ENCODE data around the gene KCNMB1. TPM values are rescaled to one million over a fixed set of nuclear protein-coding genes. Genes with fewer than 3 reads are reported as not detected.
A peak's percentile ranks its signal among the peaks of the same experiment; 100 is the strongest.

The KCNMB1 gene
- total RNA-seq, 1 experiment from 2014 or later: not detected

DNA sequence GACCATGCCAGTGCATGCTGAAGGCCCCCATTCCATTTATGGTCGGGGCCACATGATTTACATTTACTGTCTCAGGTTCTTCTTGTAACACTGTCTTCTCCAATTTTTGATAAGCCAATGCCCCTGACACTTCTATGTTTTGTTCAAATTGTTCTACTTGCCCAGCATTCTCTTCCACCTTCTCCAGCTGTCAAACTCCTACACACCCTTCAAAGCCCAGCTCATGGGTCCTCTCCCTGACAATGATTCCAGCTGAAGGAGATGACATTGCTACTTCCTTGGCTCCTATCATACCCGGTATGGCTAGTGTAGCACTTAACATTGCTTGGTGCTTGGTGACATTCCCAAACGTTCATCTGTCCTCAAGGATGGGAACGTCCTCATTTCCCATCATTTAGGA lies 41.1 kb upstream of the KCNMB1 start:
- POLR2A ChIA-PET (ENCODE audit: unreplicated experiment): no interaction called here
- H3K4me1 ChIP-seq (ENCODE audit: insufficient read depth, low read length): no peaks in the 10 kb centered on the region
- no peak overlapping the region for H2AFZ ChIP-seq (ENCODE audit: low read length)
- H3K4me3 ChIP-seq (ENCODE audit: low read length): no peak overlapping the region
- ATAC-seq (no peak), DNase-seq (no peak)
- no peaks in the 10 kb centered on the region for H3F3A ChIP-seq (ENCODE audit: low read length, unreplicated experiment)
- H3K4me2 ChIP-seq (ENCODE audit: low read length): no peak overlapping the region
- no peak overlapping the region for H3K27ac ChIP-seq (ENCODE audit: low read length)
- no peaks in the 10 kb centered on the region for H3K79me2 ChIP-seq (ENCODE audit: low read length)
- BruUV-seq (replicated peaks): no TSS peak
- H3K9me3 ChIP-seq (ENCODE audit: low read length): no peaks in the 10 kb centered on the region
- H3K27me3 ChIP-seq (ENCODE audit: low read length): peaks cover 13% of the 10 kb centered on the region
- no peaks in the 10 kb centered on the region for H4K20me1 ChIP-seq (ENCODE audit: low read length)
- H3K9me2 ChIP-seq (replicated peaks; ENCODE audit: low read length): no peaks in the 10 kb centered on the region
- H3K36me3 ChIP-seq (ENCODE audit: low read depth, low read length): no peaks in the 10 kb centered on the region
- CTCF ChIA-PET: no interaction called here
- TF ChIP-seq EZH2 (IDR thresholded peaks at IDR 0.05; ENCODE audit: low read length, unreplicated experiment): no peak
- TF ChIP-seq, protein P1, sequence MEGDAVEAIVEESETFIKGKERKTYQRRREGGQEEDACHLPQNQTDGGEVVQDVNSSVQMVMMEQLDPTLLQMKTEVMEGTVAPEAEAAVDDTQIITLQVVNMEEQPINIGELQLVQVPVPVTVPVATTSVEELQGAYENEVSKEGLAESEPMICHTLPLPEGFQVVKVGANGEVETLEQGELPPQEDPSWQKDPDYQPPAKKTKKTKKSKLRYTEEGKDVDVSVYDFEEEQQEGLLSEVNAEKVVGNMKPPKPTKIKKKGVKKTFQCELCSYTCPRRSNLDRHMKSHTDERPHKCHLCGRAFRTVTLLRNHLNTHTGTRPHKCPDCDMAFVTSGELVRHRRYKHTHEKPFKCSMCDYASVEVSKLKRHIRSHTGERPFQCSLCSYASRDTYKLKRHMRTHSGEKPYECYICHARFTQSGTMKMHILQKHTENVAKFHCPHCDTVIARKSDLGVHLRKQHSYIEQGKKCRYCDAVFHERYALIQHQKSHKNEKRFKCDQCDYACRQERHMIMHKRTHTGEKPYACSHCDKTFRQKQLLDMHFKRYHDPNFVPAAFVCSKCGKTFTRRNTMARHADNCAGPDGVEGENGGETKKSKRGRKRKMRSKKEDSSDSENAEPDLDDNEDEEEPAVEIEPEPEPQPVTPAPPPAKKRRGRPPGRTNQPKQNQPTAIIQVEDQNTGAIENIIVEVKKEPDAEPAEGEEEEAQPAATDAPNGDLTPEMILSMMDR (conservative IDR thresholded peaks at IDR 0.05; ENCODE audit: low read depth, low read length): no peak
- H3K9ac ChIP-seq (ENCODE audit: low read length): no peak overlapping the region
- intact Hi-C loops (cut with micrococcal nuclease): no loop called here

DNA sequence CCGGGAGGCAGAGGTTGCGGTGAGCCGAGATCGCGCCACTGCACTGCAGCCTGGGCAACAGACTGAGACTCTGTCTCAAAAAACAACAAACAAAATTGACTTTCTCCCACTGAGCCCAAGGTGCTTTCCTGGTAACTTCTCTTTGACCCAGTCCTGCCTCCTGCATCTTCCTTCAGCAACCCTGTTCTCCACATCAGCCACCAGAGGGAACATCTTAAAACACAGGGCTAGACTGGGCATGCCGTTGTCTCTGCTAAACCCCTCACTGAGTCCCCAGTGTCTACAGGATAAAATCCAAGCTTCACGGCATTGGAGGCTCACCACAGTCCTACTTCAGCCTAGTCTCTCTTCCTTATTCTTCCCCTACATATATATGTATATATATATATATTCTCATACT lies 39.8 kb upstream of the KCNMB1 start:
- Histone ChIP-seq H3F3A (ENCODE audit: low read length, unreplicated experiment) (no peaks in the 10 kb centered on the region), H3K4me1 (ENCODE audit: insufficient read depth, low read length) (no peaks in the 10 kb centered on the region), H3K36me3 (ENCODE audit: low read depth, low read length) (no peaks in the 10 kb centered on the region), H2AFZ (ENCODE audit: low read length) (no peak overlapping the region), H3K9me2 (replicated peaks; ENCODE audit: low read length) (no peaks in the 10 kb centered on the region), H3K4me3 (ENCODE audit: low read length) (no peak overlapping the region), H3K4me2 (ENCODE audit: low read length) (no peak overlapping the region), H4K20me1 (ENCODE audit: low read length) (no peaks in the 10 kb centered on the region), H3K27me3 (ENCODE audit: low read length) (peaks cover 18% of the 10 kb centered on the region), H3K9ac (ENCODE audit: low read length) (no peak overlapping the region), H3K27ac (ENCODE audit: low read length) (no peak overlapping the region), H3K9me3 (ENCODE audit: low read length) (no peaks in the 10 kb centered on the region), H3K79me2 (ENCODE audit: low read length) (no peaks in the 10 kb centered on the region)
- peak; percentile 59 for ATAC-seq
- peak; percentile 12 for DNase-seq
- BruUV-seq (replicated peaks): no TSS peak
- intact Hi-C loops (cut with micrococcal nuclease): no loop called here
- POLR2A ChIA-PET (ENCODE audit: unreplicated experiment): no interaction called here
- TF ChIP-seq EZH2phosphoT487 (IDR thresholded peaks at IDR 0.05; ENCODE audit: borderline replicate concordance, low read length) (no peak), EZH2 (IDR thresholded peaks at IDR 0.05; ENCODE audit: low read length, unreplicated experiment) (no peak)
- TF ChIP-seq, protein P1 (conservative IDR thresholded peaks at IDR 0.05; ENCODE audit: low read depth, low read length): 0 out of 2 replicates have a peak, but pooled peaks have one; percentile 29
- CTCF ChIA-PET: no interaction called here

DNA sequence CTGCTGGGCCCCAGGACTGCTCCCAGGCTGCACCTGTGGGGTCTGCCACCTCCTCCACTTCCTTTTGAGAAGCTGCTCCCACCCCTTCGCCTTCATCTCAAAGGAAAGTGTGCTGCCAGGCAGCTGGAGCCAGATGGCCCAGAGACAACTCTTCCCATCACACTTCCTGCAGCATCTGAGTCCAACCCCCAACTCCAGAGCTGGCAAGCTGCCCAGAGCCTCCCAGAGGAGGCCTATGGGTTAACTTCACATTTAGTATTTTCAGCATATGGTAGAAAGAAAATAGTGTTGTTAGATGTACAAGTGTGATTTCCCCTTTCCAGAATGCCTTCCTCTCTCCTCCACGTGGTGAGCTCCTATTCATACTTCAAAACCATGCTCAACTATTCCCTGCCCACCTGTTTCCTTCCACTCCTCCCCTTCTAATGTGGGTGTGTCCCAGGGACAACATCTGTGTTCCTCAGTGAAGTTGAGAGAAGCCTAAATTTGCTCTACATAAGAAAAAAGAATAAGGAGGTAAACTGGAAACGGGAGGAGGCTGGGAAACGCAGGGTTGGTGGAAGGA lies 38.6 kb upstream of the KCNMB1 start:
- Histone ChIP-seq H3F3A (ENCODE audit: low read length, unreplicated experiment) (no peaks in the 10 kb centered on the region), H3K4me2 (ENCODE audit: low read length) (no peak overlapping the region), H3K9me2 (replicated peaks; ENCODE audit: low read length) (no peaks in the 10 kb centered on the region), H2AFZ (ENCODE audit: low read length) (no peak overlapping the region), H4K20me1 (ENCODE audit: low read length) (no peaks in the 10 kb centered on the region), H3K36me3 (ENCODE audit: low read depth, low read length) (no peaks in the 10 kb centered on the region), H3K9me3 (ENCODE audit: low read length) (no peaks in the 10 kb centered on the region), H3K4me3 (ENCODE audit: low read length) (no peak overlapping the region), H3K4me1 (ENCODE audit: insufficient read depth, low read length) (no peaks in the 10 kb centered on the region), H3K27me3 (ENCODE audit: low read length) (peaks cover 29% of the 10 kb centered on the region), H3K27ac (ENCODE audit: low read length) (no peak overlapping the region), H3K79me2 (ENCODE audit: low read length) (no peaks in the 10 kb centered on the region), H3K9ac (ENCODE audit: low read length) (no peak overlapping the region)
- intact Hi-C loops (cut with micrococcal nuclease): no loop called here
- ChIA-PET CTCF (interaction anchor here (0.8 kb wide), 1 partner anchor 482 kb away, joined by 4 read pairs; no protein-coding TSS in a partner anchor), POLR2A (ENCODE audit: unreplicated experiment) (no interaction called here)
- TF ChIP-seq EZH2 (IDR thresholded peaks at IDR 0.05; ENCODE audit: low read length, unreplicated experiment) (no peak), EZH2phosphoT487 (IDR thresholded peaks at IDR 0.05; ENCODE audit: borderline replicate concordance, low read length) (no peak)
- TF ChIP-seq, protein P1 (conservative IDR thresholded peaks at IDR 0.05; ENCODE audit: low read depth, low read length): no peak
- DNase-seq (no peak), ATAC-seq (no peak)
- BruUV-seq (replicated peaks): no TSS peak

Data from PC-3 (cell line).